Activated CD4-positive, alpha-beta memory T cell treated with anti-CD3 and anti-CD28 coated beads for 36 hours (primary cell): ENCODE results near the gene TSHR. TPM values are rescaled to one million over a fixed set of nuclear protein-coding genes. Genes with fewer than 3 reads are reported as not detected.

Source experiments
- CTCF ChIA-PET: fragments of 350-600 bp; sonication (Branson Sonifier 250); formaldehyde crosslinking; loops from one replicate; lab custom pipeline; 2021; ENCODE audit warnings: antibody characterized with exemption, inconsistent platforms; lab: Charles Lee
- POLR2A ChIA-PET: fragments of 350-600 bp; sonication (Branson Sonifier 250); formaldehyde crosslinking; loops from one replicate; lab custom pipeline; 2021; ENCODE audit warnings: antibody characterized with exemption; lab: Charles Lee
- DNase-seq: peaks from one replicate; pipeline ENCODE4 v3.0.0-alpha.2; 2020
- H3K27ac Mint-ChIP-seq: one replicate; pipeline ENCODE4 v1.8.0; 2021; ENCODE audit warnings: mixed read lengths
- H3K27me3 Mint-ChIP-seq: one replicate; pipeline ENCODE4 v1.8.0; 2021; ENCODE audit warnings: mixed read lengths
- H3K36me3 Mint-ChIP-seq: one replicate; pipeline ENCODE4 v1.8.0; 2021; ENCODE audit warnings: mixed read lengths
- H3K4me1 Mint-ChIP-seq: one replicate; pipeline ENCODE4 v1.8.0; 2021; ENCODE audit warnings: low read depth, mixed read lengths
- H3K4me3 Mint-ChIP-seq: one replicate; pipeline ENCODE4 v1.8.0; 2021; ENCODE audit warnings: mild to moderate bottlenecking, mixed read lengths
- H3K9me3 Mint-ChIP-seq: one replicate; pipeline ENCODE4 v1.8.0; 2021; ENCODE audit warnings: mixed read lengths
- intact Hi-C: fragments of 100-400 bp; cut with micrococcal nuclease; formaldehyde crosslinking; loops from one replicate; pipeline ENCODE4 v1.15.1; 2023
- total RNA-seq, 2 experiments: library from RNA; stranded (reverse); gene quantifications; one replicate each; pipeline ENCODE4 v1.2.3, GENCODE V29; 2021

TSHR gene
- total RNA-seq, 2 experiments from 2014 or later, result not detected

DNA sequence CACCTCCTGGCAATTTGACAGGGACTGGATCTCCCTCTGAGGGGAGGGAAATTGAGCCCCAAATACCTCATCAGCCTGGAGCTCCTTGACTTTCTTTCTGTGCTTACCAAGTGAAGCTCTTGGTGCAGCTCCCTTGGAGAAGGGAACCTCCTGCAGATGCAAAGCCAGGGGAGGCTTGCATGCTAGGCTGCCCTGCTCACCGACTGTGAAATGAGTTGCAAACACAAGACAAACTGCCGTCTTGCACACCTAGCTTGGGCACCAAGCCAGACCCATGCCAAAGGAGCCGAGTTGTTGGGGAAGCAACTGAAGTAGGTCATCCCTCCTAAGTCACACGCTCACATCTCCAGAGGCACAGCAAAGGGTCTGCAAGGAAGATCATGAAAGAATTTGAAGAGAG, 170.1 kb downstream of the TSHR start:
- intact Hi-C loops, result no loop called here
- no peaks in the 10 kb centered on the region for H3K9me3 Mint-ChIP-seq
- H3K4me3 Mint-ChIP-seq, result no peak overlapping the region
- no peaks in the 10 kb centered on the region for H3K36me3 Mint-ChIP-seq
- no peak overlapping the region for H3K27ac Mint-ChIP-seq
- ChIA-PET CTCF (no interaction called here), POLR2A (no interaction called here)
- no peak for DNase-seq
- H3K27me3 Mint-ChIP-seq, result no peaks in the 10 kb centered on the region
- H3K4me1 Mint-ChIP-seq, result no peaks in the 10 kb centered on the region

DNA sequence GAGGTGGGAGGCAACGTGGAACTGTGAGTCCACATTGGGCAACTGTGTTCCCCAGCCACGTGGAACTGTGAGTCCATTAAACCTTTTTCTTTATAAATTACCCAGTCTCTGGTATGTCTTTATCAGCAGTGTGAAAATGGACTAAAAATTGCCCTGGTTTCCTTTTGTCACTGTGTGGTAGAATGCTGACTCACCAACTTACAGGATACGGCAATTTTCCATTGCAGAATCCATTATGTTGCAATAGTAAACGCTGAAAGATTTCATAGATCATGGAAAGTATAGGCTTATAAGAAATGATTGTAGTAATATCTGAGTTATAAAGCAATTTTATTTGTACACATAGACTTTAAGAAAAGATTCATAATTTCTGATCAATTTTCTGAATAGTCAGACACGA, 172.4 kb downstream of the TSHR start:
- Mint-ChIP-seq H3K4me3 (no peak overlapping the region), H3K4me1 (no peaks in the 10 kb centered on the region), H3K36me3 (no peaks in the 10 kb centered on the region), H3K27ac (no peak overlapping the region), H3K9me3 (no peaks in the 10 kb centered on the region), H3K27me3 (no peaks in the 10 kb centered on the region)
- POLR2A ChIA-PET, result no interaction called here
- CTCF ChIA-PET, result no interaction called here
- DNase-seq, result no peak
- intact Hi-C loops, result no loop called here

DNA sequence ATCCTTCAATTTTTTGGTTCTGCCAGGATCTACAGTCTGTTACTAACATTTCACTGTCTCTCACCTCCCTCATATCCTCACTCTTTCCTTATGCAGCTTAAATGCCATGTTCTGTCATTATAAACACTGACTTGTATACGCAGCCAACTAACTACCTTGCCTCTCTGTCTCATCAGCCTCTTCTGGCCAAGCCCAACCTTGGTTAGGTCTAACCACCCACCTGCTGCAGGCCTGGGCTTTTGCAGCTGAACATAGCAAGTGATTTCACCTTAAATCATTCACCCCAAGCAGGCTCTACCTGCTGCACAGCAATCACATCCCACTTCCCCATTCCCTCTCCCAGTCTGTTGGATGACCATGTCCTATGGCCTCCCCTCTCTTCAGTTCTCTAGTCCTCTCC, 173.8 kb downstream of the TSHR start:
- Mint-ChIP-seq H3K27me3 (no peaks in the 10 kb centered on the region), H3K27ac (no peak overlapping the region), H3K4me3 (no peak overlapping the region), H3K36me3 (no peaks in the 10 kb centered on the region), H3K9me3 (no peaks in the 10 kb centered on the region), H3K4me1 (no peaks in the 10 kb centered on the region)
- ChIA-PET CTCF (no interaction called here), POLR2A (no interaction called here)
- intact Hi-C loops, result no loop called here
- DNase-seq, result no peak

DNA sequence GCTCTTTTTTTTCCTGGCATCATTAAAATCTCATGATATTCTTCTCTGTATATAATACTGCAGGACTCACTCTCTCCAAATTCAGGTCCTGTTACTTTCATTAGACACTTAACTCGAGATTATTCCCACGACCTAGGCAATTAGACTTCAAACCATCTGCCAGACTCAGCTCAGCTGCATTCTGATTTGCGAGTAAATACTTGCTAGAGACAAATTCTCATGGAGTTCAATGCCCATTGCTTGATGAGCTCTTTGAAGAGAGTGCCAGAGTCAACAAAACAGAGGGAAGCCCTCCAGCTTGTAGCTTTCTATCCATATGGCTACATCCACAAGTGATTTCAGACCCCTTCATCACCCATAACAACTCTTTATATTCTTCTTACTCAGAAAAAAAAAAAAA, 177.0 kb downstream of the TSHR start:
- intact Hi-C loops, result no loop called here

DNA sequence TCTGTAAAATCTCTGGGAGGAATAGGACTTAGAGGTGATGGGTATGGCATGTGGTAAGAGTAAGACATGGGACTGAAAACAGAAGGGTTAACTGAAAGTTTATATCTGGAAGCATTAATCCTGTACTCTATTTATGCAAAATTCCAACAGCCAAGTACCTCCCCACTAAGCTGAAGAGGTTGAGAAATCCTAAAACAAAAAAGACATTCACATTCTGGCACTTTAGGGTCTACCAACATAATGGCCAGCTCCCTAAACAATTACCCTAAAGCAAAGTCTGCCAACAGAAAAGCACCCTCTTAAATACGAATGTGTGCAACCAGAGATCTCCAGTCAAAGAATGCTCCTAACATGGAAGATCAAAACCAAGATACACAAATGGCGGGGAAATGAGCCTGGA, 178.0 kb downstream of the TSHR start:
- Mint-ChIP-seq H3K9me3 (no peaks in the 10 kb centered on the region), H3K27me3 (no peaks in the 10 kb centered on the region), H3K4me3 (no peak overlapping the region), H3K27ac (no peak overlapping the region), H3K36me3 (no peaks in the 10 kb centered on the region), H3K4me1 (no peaks in the 10 kb centered on the region)
- intact Hi-C loops, result no loop called here
- POLR2A ChIA-PET, result no interaction called here
- DNase-seq, result no peak
- CTCF ChIA-PET, result no interaction called here

More for the DNA sequence above, 177.0 kb downstream of the TSHR start:
- ChIA-PET CTCF (no interaction called here), POLR2A (no interaction called here)
- Mint-ChIP-seq H3K4me1 (no peaks in the 10 kb centered on the region), H3K36me3 (no peaks in the 10 kb centered on the region), H3K27me3 (no peaks in the 10 kb centered on the region), H3K9me3 (no peaks in the 10 kb centered on the region), H3K4me3 (no peak overlapping the region), H3K27ac (no peak overlapping the region)
- no peak for DNase-seq

DNA sequence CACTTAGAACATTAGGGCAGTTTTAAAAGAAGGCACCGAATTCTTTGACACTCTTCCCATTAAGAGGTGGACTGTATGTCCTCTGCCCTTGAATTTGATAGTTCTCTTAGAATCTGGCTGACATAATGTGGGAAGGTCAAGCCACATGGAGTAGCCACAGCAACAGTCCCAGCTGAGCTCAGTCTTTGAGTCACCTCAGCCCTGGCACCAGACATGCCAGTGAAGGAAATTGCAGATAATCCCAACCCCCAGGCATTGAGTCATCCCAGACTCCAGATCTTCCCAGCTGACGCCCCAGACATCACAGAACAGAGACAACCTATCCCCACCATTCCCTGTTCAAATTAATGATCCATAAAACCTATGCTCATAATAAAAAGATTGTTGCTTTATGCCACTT, 181.9 kb downstream of the TSHR start:
- intact Hi-C loops, result no loop called here
- no peaks in the 10 kb centered on the region for H3K4me1 Mint-ChIP-seq
- H3K27me3 Mint-ChIP-seq, result no peaks in the 10 kb centered on the region
- no peaks in the 10 kb centered on the region for H3K36me3 Mint-ChIP-seq
- no peak for DNase-seq
- ChIA-PET POLR2A (no interaction called here), CTCF (interaction anchor here (0.7 kb wide), 1 partner anchor 15 kb away, joined by 3 read pairs; no protein-coding TSS in a partner anchor)
- H3K9me3 Mint-ChIP-seq, result no peaks in the 10 kb centered on the region
- H3K27ac Mint-ChIP-seq, result no peak overlapping the region
- no peak overlapping the region for H3K4me3 Mint-ChIP-seq

DNA sequence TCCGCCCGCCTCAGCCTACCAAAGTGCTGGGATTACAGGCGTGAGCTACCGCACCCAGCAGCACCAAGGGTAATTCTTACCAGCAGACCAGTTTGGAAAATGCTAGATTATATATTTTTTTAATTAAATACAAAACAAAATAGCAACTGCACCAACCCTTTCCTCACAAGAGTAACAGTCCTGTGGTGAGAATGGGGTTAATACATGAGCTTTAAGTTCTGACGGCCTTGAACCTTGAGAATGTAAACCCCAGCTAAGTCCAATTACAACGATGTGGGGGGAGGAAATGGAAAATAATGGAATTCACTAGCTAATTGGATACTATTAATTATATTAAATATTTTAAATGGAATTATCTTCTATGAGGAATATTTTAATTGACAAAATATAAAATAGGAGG, 183.0 kb downstream of the TSHR start:
- CTCF ChIA-PET, result no interaction called here
- POLR2A ChIA-PET, result no interaction called here
- H3K27ac Mint-ChIP-seq, result no peak overlapping the region
- intact Hi-C loops, result no loop called here
- no peak overlapping the region for H3K4me3 Mint-ChIP-seq
- no peaks in the 10 kb centered on the region for H3K27me3 Mint-ChIP-seq
- H3K4me1 Mint-ChIP-seq, result no peaks in the 10 kb centered on the region
- DNase-seq, result no peak
- H3K9me3 Mint-ChIP-seq, result no peaks in the 10 kb centered on the region
- H3K36me3 Mint-ChIP-seq, result no peaks in the 10 kb centered on the region

DNA sequence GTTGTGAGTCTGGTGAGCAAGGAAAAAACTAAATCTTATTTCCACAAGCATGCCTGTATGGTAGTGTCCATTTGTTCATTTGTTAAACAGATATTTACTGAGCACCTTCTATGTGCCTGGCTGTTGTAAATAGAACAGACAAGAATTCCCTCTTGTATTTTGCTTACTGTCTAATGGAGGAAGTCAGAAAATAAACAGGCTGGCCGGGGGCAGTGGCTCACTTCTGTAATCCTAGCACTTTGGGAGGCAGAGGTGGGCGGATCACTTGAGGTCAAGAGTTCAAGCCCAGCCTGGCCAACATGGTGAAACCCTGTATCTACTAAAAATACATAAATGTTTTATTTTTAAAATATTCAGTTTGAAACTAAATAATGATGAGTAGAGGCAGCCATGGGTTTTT, 186.0 kb downstream of the TSHR start:
- no peak overlapping the region for H3K27ac Mint-ChIP-seq
- POLR2A ChIA-PET, result no interaction called here
- H3K36me3 Mint-ChIP-seq, result no peaks in the 10 kb centered on the region
- no peaks in the 10 kb centered on the region for H3K4me1 Mint-ChIP-seq
- CTCF ChIA-PET, result no interaction called here
- H3K27me3 Mint-ChIP-seq, result no peaks in the 10 kb centered on the region
- no peaks in the 10 kb centered on the region for H3K9me3 Mint-ChIP-seq
- no peak overlapping the region for H3K4me3 Mint-ChIP-seq
- DNase-seq, result no peak
- intact Hi-C loops, result no loop called here

DNA sequence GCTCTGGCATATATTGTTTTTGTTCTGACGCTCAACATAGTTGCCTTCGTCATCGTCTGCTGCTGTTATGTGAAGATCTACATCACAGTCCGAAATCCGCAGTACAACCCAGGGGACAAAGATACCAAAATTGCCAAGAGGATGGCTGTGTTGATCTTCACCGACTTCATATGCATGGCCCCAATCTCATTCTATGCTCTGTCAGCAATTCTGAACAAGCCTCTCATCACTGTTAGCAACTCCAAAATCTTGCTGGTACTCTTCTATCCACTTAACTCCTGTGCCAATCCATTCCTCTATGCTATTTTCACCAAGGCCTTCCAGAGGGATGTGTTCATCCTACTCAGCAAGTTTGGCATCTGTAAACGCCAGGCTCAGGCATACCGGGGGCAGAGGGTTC, 188.4 kb downstream of the TSHR start:
- Mint-ChIP-seq H3K4me1 (peaks cover 11% of the 10 kb centered on the region), H3K27me3 (no peaks in the 10 kb centered on the region)

DNA sequence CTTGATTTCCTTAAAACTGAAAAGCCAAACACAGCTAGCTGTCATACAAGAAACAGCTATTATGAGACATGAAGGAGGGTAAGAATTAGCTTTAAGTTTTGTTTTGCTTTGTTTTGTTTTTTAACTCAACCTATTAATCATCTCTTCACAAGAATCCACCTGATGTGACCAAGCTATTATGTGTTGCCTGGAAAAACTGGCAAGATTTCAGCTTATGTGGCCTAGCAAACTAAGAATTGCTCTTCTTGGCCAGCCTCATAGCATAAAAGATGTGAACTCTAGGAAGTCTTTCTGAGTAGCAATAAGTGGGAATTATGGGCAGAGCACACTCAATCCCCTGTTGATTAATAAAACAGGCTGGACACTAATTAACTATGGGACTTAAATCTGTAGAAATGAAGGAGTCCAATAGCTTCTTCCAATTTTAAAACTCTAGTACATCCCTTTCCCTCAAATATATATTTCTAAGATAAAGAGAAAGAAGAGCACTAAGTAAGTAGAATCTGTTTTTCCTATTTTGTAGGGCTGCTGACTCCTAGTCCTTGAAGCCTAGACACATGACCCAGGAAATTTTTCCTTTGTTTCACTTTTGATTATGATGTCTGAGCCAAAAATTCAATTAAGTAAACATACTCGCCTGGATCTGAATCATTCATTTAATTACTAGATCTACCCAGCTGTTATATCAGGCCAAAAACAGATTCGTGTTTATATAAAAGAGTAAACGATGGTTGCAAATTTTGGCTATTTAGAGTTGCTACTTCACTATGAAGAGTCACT, 189.6 kb downstream of the TSHR start:
- H3K4me3 Mint-ChIP-seq, result no peak overlapping the region
- CTCF ChIA-PET, result interaction anchor here (1.0 to 1.9 kb wide), 2 partner anchors 19 to 149 kb away, joined by 3 to 5 read pairs; no protein-coding TSS in a partner anchor
- no peaks in the 10 kb centered on the region for H3K27me3 Mint-ChIP-seq
- no peak for DNase-seq
- intact Hi-C loops, result no loop called here
- no peaks in the 10 kb centered on the region for H3K36me3 Mint-ChIP-seq
- H3K4me1 Mint-ChIP-seq, result peaks cover 11% of the 10 kb centered on the region
- POLR2A ChIA-PET, result interaction anchor here (0.7 kb wide), 1 partner anchor 8 kb away, joined by 3 read pairs; no protein-coding TSS in a partner anchor
- H3K27ac Mint-ChIP-seq, result no peak overlapping the region
- no peaks in the 10 kb centered on the region for H3K9me3 Mint-ChIP-seq

More for the DNA sequence above, 188.4 kb downstream of the TSHR start:
- Mint-ChIP-seq H3K4me3 (no peak overlapping the region), H3K27ac (no peak overlapping the region), H3K36me3 (no peaks in the 10 kb centered on the region), H3K9me3 (no peaks in the 10 kb centered on the region)
- POLR2A ChIA-PET, result no interaction called here
- CTCF ChIA-PET, result interaction anchor here (1.0 to 1.9 kb wide), 2 partner anchors 21 to 148 kb away, joined by 3 to 5 read pairs; no protein-coding TSS in a partner anchor
- DNase-seq, result no peak
- intact Hi-C loops, result no loop called here

DNA sequence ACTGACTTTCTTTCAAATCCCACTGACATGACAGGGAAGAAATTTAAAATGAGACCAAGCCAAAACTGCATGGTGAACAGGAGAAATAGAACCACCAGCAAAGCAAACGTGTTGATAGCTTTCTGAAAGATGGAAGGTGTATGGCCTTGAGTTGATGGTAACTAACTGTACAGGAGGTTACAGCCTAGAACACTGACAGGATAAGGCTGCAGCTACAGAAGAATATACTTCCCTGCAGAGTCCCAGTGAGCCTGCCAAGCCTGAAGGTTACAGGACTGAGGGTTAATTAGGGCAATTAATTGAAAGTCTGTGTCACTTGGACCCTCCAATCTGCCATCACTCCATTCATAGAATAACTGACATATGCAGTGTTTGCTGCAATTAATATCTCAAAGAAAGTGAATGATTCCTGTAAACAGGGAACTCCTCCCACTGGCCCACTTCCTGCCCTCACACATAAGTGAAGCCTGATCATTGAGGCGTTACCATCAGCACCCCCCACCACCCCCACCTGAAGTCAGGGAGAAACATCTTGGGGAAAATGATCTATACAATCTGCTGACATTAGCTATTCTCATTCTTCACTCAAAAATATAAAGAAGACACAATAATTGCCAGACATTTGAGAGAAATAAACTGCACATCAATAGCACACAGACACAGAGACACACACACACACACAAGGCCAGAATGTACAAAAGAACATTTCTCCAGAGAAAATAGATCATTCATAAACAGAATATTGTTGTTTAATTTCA, 191.9 kb downstream of the TSHR start:
- DNase-seq, result no peak
- no peak overlapping the region for H3K4me3 Mint-ChIP-seq
- ChIA-PET CTCF (interaction anchor here (1.2 kb wide), 1 partner anchor 160 kb away, joined by 3 read pairs; no protein-coding TSS in a partner anchor), POLR2A (no interaction called here)
- peaks cover 2% of the 10 kb centered on the region for H3K27me3 Mint-ChIP-seq
- no peaks in the 10 kb centered on the region for H3K36me3 Mint-ChIP-seq
- H3K9me3 Mint-ChIP-seq, result no peaks in the 10 kb centered on the region
- H3K27ac Mint-ChIP-seq, result no peak overlapping the region
- intact Hi-C loops, result no loop called here
- peaks cover 11% of the 10 kb centered on the region for H3K4me1 Mint-ChIP-seq

DNA sequence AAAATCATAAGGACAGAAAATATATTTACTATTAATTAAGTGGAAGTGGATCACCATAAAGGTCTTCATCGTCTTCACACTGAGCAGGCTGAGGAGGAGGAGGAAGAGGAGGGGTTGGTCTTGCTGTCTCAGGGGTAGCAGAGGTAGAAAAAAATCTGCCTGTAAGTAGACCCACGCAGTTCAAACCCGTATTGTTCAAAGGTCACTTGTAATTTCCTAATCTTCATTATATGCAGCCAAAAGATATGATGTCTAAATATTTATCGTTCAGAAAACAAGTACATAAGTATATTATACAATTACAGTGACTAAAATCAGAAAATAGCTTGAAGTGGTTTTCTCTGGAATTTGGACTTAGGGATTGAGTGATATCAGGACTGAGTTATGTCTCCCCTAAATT, 193.2 kb downstream of the TSHR start:
- ChIA-PET POLR2A (no interaction called here), CTCF (interaction anchor here (1.1 to 1.4 kb wide), 2 partner anchors 24 to 161 kb away, joined by 3 to 5 read pairs; no protein-coding TSS in a partner anchor)
- intact Hi-C loops, result no loop called here

More for the DNA sequence above, 193.2 kb downstream of the TSHR start:
- Mint-ChIP-seq H3K9me3 (no peaks in the 10 kb centered on the region), H3K27me3 (peaks cover 2% of the 10 kb centered on the region), H3K4me3 (no peak overlapping the region), H3K4me1 (peaks cover 22% of the 10 kb centered on the region), H3K36me3 (no peaks in the 10 kb centered on the region), H3K27ac (no peak overlapping the region)
- no peak for DNase-seq
